ENCODE measurements around the gene PTPN1.

The PTPN1 gene

DNA sequence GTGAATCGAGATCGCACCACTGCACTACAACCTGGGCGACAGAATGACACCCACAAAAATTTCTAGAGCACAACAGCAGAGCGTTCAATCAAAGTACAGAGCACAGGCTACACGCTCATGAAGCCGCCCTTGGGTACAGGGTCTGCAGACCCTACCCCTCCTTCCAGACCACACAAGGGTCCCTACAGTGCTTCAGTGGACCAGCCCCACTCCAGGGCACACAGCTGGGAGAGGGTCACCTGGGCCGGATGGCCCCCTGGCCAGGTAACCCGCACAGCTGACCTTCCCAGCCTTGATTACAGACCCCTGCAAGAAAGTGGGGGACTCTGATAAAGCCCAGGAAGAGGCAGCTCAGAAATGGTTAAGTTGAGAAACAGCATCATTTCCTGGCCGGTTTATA lies 117.6 kb downstream of the PTPN1 start:
- Histone ChIP-seq H3K4me2 (ENCODE audit: low read length) (no peak overlapping the region), H3K79me2 (ENCODE audit: insufficient read depth, low read length) (no peaks in the 10 kb centered on the region), H3F3A (ENCODE audit: insufficient read depth, low read length) (no peaks in the 10 kb centered on the region), H3K4me1 (ENCODE audit: insufficient read depth, low read length, severe bottlenecking) (no peaks in the 10 kb centered on the region), H3K9me3 (ENCODE audit: low read length) (no peaks in the 10 kb centered on the region), H4K20me1 (ENCODE audit: insufficient read depth, low read length) (no peaks in the 10 kb centered on the region), H3K4me3 (ENCODE audit: low read depth, low read length, poor library complexity, severe bottlenecking) (no peak overlapping the region), H2AFZ (ENCODE audit: low read length) (no peak overlapping the region), H3K9me2 (ENCODE audit: low read depth, low read length) (no peaks in the 10 kb centered on the region), H3K27ac (ENCODE audit: low read depth, low read length, poor library complexity, severe bottlenecking) (no peak overlapping the region), H3K27me3 (ENCODE audit: insufficient read depth, low read length) (peaks cover 6% of the 10 kb centered on the region; the same call in 1 of the 2 replicates), H3K9ac (ENCODE audit: low read length) (no peak overlapping the region), H3K36me3 (ENCODE audit: insufficient read depth, low read length) (no peaks in the 10 kb centered on the region)
- TF ChIP-seq, protein P1, sequence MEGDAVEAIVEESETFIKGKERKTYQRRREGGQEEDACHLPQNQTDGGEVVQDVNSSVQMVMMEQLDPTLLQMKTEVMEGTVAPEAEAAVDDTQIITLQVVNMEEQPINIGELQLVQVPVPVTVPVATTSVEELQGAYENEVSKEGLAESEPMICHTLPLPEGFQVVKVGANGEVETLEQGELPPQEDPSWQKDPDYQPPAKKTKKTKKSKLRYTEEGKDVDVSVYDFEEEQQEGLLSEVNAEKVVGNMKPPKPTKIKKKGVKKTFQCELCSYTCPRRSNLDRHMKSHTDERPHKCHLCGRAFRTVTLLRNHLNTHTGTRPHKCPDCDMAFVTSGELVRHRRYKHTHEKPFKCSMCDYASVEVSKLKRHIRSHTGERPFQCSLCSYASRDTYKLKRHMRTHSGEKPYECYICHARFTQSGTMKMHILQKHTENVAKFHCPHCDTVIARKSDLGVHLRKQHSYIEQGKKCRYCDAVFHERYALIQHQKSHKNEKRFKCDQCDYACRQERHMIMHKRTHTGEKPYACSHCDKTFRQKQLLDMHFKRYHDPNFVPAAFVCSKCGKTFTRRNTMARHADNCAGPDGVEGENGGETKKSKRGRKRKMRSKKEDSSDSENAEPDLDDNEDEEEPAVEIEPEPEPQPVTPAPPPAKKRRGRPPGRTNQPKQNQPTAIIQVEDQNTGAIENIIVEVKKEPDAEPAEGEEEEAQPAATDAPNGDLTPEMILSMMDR (IDR thresholded peaks at IDR 0.05; ENCODE audit: low read length): no peak
- no peak for TF ChIP-seq EZH2 (IDR thresholded peaks at IDR 0.05; ENCODE audit: borderline replicate concordance, low read length)

DNA sequence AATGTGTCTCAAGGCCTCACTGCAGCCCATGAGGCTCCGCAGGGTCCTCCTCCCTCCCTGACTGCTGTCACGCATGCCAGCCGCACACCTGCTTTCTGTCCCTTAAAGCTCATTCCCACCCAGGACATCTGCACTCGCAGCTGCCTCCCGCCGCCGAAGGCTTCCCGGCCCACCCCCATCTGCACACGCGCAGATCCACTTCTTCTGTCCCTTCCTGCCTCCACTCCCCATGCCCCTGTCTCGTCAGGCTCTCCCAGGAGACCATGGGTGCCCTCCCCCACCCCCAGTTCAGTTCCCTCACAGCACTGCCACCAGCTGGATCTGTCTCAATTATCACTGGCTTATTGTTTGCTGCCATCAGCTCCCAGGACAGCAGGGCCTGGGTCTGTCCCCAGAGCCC lies 118.1 kb downstream of the PTPN1 start:
- TF ChIP-seq, protein P1 (IDR thresholded peaks at IDR 0.05; ENCODE audit: low read length): no peak
- no peak for TF ChIP-seq EZH2 (IDR thresholded peaks at IDR 0.05; ENCODE audit: borderline replicate concordance, low read length)
- no peaks in the 10 kb centered on the region for H3K36me3 ChIP-seq (ENCODE audit: insufficient read depth, low read length)
- no peak overlapping the region for H3K4me3 ChIP-seq (ENCODE audit: low read depth, low read length, poor library complexity, severe bottlenecking)
- no peaks in the 10 kb centered on the region for H3F3A ChIP-seq (ENCODE audit: insufficient read depth, low read length)
- no peaks in the 10 kb centered on the region for H3K4me1 ChIP-seq (ENCODE audit: insufficient read depth, low read length, severe bottlenecking)
- no peaks in the 10 kb centered on the region for H3K9me3 ChIP-seq (ENCODE audit: low read length)
- H4K20me1 ChIP-seq (ENCODE audit: insufficient read depth, low read length): no peaks in the 10 kb centered on the region
- H3K9me2 ChIP-seq (ENCODE audit: low read depth, low read length): no peaks in the 10 kb centered on the region
- no peak overlapping the region for H3K9ac ChIP-seq (ENCODE audit: low read length)
- no peak overlapping the region for H3K4me2 ChIP-seq (ENCODE audit: low read length)
- H3K79me2 ChIP-seq (ENCODE audit: insufficient read depth, low read length): no peaks in the 10 kb centered on the region
- peaks cover 6% of the 10 kb centered on the region; the same call in 1 of the 2 replicates for H3K27me3 ChIP-seq (ENCODE audit: insufficient read depth, low read length)
- H3K27ac ChIP-seq (ENCODE audit: low read depth, low read length, poor library complexity, severe bottlenecking): no peak overlapping the region
- no peak overlapping the region for H2AFZ ChIP-seq (ENCODE audit: low read length)

DNA sequence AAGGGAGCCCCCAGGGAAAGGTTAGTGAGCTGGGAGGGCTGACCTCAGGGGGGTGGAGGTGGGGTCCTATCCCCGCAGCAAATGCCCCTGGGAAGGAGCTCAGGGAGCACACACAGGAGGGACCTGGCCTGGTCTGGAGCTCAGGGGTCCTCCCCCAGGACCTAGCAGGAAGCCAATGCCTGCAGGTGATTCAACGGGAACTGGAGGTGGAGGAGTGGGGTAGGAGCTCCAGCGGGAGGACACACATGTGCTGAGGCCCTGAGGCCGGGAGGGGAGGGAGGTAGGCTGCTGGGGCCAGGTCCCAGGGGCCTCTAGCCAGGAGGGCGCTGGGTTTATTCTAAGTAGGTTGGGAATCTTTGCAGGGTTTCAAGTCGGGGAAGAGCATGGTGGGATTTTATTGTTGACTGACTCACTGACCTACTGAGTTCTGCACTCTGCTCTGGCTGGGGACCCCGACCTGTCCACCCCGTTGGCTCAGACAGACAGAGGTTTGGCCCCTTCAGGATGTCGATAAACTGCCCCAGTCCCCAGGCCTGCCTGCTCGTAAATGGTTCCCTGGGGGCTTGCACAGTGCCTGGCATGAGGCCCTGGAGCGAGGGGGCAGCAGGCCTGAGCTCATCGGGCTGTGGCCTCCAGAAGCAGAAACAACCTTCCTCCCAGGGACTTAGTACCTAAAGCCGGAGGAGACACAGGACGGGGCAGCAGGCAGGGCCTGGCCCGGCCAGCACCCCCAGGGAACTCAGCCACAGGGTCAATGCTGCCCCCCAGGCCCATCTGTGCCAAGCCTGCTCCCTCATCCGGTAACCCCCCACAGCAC lies 118.9 kb downstream of the PTPN1 start:
- H3K9me3 ChIP-seq (ENCODE audit: low read length): no peaks in the 10 kb centered on the region
- H3K4me1 ChIP-seq (ENCODE audit: insufficient read depth, low read length, severe bottlenecking): no peaks in the 10 kb centered on the region
- H3K36me3 ChIP-seq (ENCODE audit: insufficient read depth, low read length): no peaks in the 10 kb centered on the region
- H3K27ac ChIP-seq (ENCODE audit: low read depth, low read length, poor library complexity, severe bottlenecking): no peak overlapping the region
- no peaks in the 10 kb centered on the region for H4K20me1 ChIP-seq (ENCODE audit: insufficient read depth, low read length)
- H3K4me3 ChIP-seq (ENCODE audit: low read depth, low read length, poor library complexity, severe bottlenecking): no peak overlapping the region
- H3K9ac ChIP-seq (ENCODE audit: low read length): no peak overlapping the region
- H3K4me2 ChIP-seq (ENCODE audit: low read length): no peak overlapping the region
- H3K79me2 ChIP-seq (ENCODE audit: insufficient read depth, low read length): no peaks in the 10 kb centered on the region
- TF ChIP-seq, protein P1 (IDR thresholded peaks at IDR 0.05; ENCODE audit: low read length): no peak
- TF ChIP-seq EZH2 (IDR thresholded peaks at IDR 0.05; ENCODE audit: borderline replicate concordance, low read length): no peak
- peaks cover 6% of the 10 kb centered on the region; the same call in 1 of the 2 replicates for H3K27me3 ChIP-seq (ENCODE audit: insufficient read depth, low read length)
- no peaks in the 10 kb centered on the region for H3F3A ChIP-seq (ENCODE audit: insufficient read depth, low read length)
- H3K9me2 ChIP-seq (ENCODE audit: low read depth, low read length): no peaks in the 10 kb centered on the region
- H2AFZ ChIP-seq (ENCODE audit: low read length): no peak overlapping the region
